ENCODE data around the gene DPH3. TPM values are rescaled to one million over a fixed set of nuclear protein-coding genes. Genes with fewer than 3 reads are reported as not detected.

Gene DPH3
- total RNA-seq, 1 experiment from 2014 or later: 16.2 TPM

GRCh38 chr3:16243706-16244490 lies 20.8 kb downstream of the DPH3 start:
- intact Hi-C loops (cut with micrococcal nuclease; ENCODE audit: unreplicated experiment): loop anchor here (5.0 to 10.0 kb wide), 4 partner anchors 182 to 1139 kb away; partner anchors contain the start of genes BTD and HACL1
- Histone ChIP-seq H3K27ac (no peak overlapping the region), H3K79me2 (ENCODE audit: low read depth) (no peaks in the 10 kb centered on the region), H3K4me3 (no peak overlapping the region), H3K9me2 (ENCODE audit: insufficient read depth) (no peaks in the 10 kb centered on the region), H3F3A (ENCODE audit: insufficient read depth, low read depth) (peaks cover 4% of the 10 kb centered on the region; the same call in 1 of the 2 replicates), H4K20me1 (ENCODE audit: insufficient read depth) (no peaks in the 10 kb centered on the region), H3K4me2 (no peak overlapping the region), H2AFZ (no peak overlapping the region), H3K4me1 (replicated peaks; ENCODE audit: insufficient read depth) (peaks cover 16% of the 10 kb centered on the region), H3K9me3 (ENCODE audit: insufficient read depth, low read depth) (no peaks in the 10 kb centered on the region), H3K27me3 (ENCODE audit: insufficient read depth, low read depth) (no peaks in the 10 kb centered on the region), H3K36me3 (ENCODE audit: low read depth) (no peaks in the 10 kb centered on the region)
- DNase-seq: peak in 1 of 2 experiments; percentile 41
- ChIA-PET POLR2A (ENCODE audit: unreplicated experiment) (interaction anchor here (0.6 to 0.7 kb wide), 2 partner anchors 447 to 617 kb away, joined by 4 to 5 read pairs; no protein-coding TSS in a partner anchor), CTCF (no interaction called here)
- no TSS peak for BruUV-seq (replicated peaks)
- TF ChIP-seq CTCF (conservative IDR thresholded peaks at IDR 0.05) (no peak), EZH2 (IDR thresholded peaks at IDR 0.05; ENCODE audit: low read depth) (no peak)

DNA sequence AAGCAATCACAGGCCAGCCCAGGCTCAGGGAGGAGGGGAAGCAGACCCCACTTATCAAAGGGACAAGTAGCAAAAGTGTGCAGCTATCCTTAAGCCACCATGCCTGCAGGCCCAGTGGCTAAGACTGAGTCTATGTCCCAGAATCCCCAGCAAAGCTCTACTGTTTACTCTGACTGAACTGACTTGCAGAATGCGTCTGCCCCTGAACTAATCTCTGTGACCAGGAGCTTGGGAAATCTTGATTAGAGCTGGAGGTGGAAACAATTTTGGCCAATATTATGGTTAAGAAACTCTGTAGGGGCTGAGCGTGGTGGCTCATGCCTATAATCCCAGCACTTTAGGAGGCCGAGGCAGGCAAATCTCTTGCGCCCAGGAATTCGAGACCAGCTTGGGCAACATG lies 22.6 kb downstream of the DPH3 start:
- Histone ChIP-seq H3K36me3 (ENCODE audit: low read depth) (no peaks in the 10 kb centered on the region), H3K27ac (no peak overlapping the region), H3K27me3 (ENCODE audit: insufficient read depth, low read depth) (no peaks in the 10 kb centered on the region), H3K4me2 (no peak overlapping the region), H3K4me1 (replicated peaks; ENCODE audit: insufficient read depth) (peaks cover 16% of the 10 kb centered on the region), H4K20me1 (ENCODE audit: insufficient read depth) (no peaks in the 10 kb centered on the region), H3K79me2 (ENCODE audit: low read depth) (no peaks in the 10 kb centered on the region), H3F3A (ENCODE audit: insufficient read depth, low read depth) (peaks cover 4% of the 10 kb centered on the region; the same call in 1 of the 2 replicates), H3K4me3 (no peak overlapping the region), H2AFZ (no peak overlapping the region), H3K9me2 (ENCODE audit: insufficient read depth) (no peaks in the 10 kb centered on the region), H3K9me3 (ENCODE audit: insufficient read depth, low read depth) (no peaks in the 10 kb centered on the region)
- TF ChIP-seq CTCF (conservative IDR thresholded peaks at IDR 0.05): no peak
- TF ChIP-seq EZH2 (IDR thresholded peaks at IDR 0.05; ENCODE audit: low read depth): no peak
- no peak for DNase-seq
- no TSS peak for BruUV-seq (replicated peaks)
- intact Hi-C loops (cut with micrococcal nuclease; ENCODE audit: unreplicated experiment): loop anchor here (5.0 to 10.0 kb wide), 4 partner anchors 180 to 1137 kb away; partner anchors contain the start of genes BTD and HACL1
- ChIA-PET CTCF (interaction anchor here (1.0 kb wide), 1 partner anchor 182 kb away, joined by 5 read pairs; no protein-coding TSS in a partner anchor), POLR2A (ENCODE audit: unreplicated experiment) (no interaction called here)

DNA sequence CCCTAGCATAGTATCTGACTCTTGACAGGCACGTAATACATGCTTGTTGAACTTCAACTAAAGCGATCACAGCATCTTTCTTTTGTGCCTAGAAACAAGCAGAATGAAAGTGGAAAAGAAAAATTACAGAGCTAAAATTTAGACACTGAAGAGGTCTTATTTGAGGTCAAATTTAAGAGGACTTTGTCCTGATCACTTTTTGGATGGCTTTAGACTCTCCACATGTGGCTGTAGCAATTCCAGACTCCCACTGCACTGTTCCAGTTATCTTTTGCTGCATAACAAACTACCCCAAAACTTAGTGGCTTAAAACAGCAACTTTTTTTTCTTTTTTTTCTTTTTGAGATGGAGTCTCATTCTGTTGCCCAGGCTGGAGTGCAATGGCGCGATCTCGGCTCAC lies 23.5 kb downstream of the DPH3 start:
- Histone ChIP-seq H2AFZ (no peak overlapping the region), H3K27ac (no peak overlapping the region), H3K9me3 (ENCODE audit: insufficient read depth, low read depth) (no peaks in the 10 kb centered on the region), H3K4me1 (replicated peaks; ENCODE audit: insufficient read depth) (peaks cover 16% of the 10 kb centered on the region), H3K9me2 (ENCODE audit: insufficient read depth) (no peaks in the 10 kb centered on the region), H3F3A (ENCODE audit: insufficient read depth, low read depth) (peaks cover 4% of the 10 kb centered on the region; the same call in 1 of the 2 replicates), H3K4me3 (no peak overlapping the region), H3K36me3 (ENCODE audit: low read depth) (no peaks in the 10 kb centered on the region), H3K4me2 (no peak overlapping the region), H3K79me2 (ENCODE audit: low read depth) (no peaks in the 10 kb centered on the region), H3K27me3 (ENCODE audit: insufficient read depth, low read depth) (no peaks in the 10 kb centered on the region), H4K20me1 (ENCODE audit: insufficient read depth) (no peaks in the 10 kb centered on the region)
- no peak for TF ChIP-seq CTCF (conservative IDR thresholded peaks at IDR 0.05)
- TF ChIP-seq EZH2 (IDR thresholded peaks at IDR 0.05; ENCODE audit: low read depth): no peak
- no peak for DNase-seq
- intact Hi-C loops (cut with micrococcal nuclease; ENCODE audit: unreplicated experiment): loop anchor here (5.0 to 10.0 kb wide), 4 partner anchors 179 to 1136 kb away; partner anchors contain the start of genes BTD and HACL1
- ChIA-PET CTCF (interaction anchor here (1.0 kb wide), 1 partner anchor 181 kb away, joined by 5 read pairs; no protein-coding TSS in a partner anchor), POLR2A (ENCODE audit: unreplicated experiment) (no interaction called here)
- BruUV-seq (replicated peaks): no TSS peak

Data from PC-9 (cell line).